Kidney epithelial cell (primary cell): ENCODE data around the gene RPS6KA5. TPM values are rescaled to one million over a fixed set of nuclear protein-coding genes. Genes with fewer than 3 reads are reported as not detected.

Experiments used
- DNase-seq: peaks from one replicate; pipeline ENCODE4 v3.0.0-alpha.2; 2010; ENCODE audit warnings: low read depth
- H3K27me3 ChIP-seq: 2 replicates; pipeline ENCODE4 v1.6.0; 2011; ENCODE audit warnings: low read length; ENCODE audit not compliant: control insufficient read depth, insufficient read depth
- H3K36me3 ChIP-seq: 2 replicates; pipeline ENCODE4 v1.5.1; 2011; ENCODE audit warnings: low read length; ENCODE audit not compliant: control insufficient read depth, insufficient read depth
- H3K4me3 ChIP-seq: 2 replicates; pipeline ENCODE4 v1.5.1; 2011; ENCODE audit warnings: low read depth, mild to moderate bottlenecking, control low read depth, low read length
- CTCF ChIP-seq: IDR thresholded peaks from 2 replicates; pipeline ENCODE4 v1.5.1; 2011; ENCODE audit warnings: mild to moderate bottlenecking, moderate library complexity, low read length, control low read depth, inconsistent platforms; ENCODE audit not compliant: insufficient read depth, poor library complexity, severe bottlenecking
- total RNA-seq: library from RNA; depleted of rRNA; stranded (reverse); fragments of >200 nt; gene quantifications from 2 replicates; pipeline ENCODE4 v1.2.3, GENCODE V29; 2015

Gene RPS6KA5
- total RNA-seq, 1 donor from 2014 or later, result 3.7 TPM

GRCh38 chr14:90808759-90809529, 251.5 kb downstream of the RPS6KA5 start:
- Histone ChIP-seq H3K4me3 (no peak overlapping the region), H3K36me3 (no peaks in the 10 kb centered on the region), H3K27me3 (no peaks in the 10 kb centered on the region)
- peak; percentile 18 for DNase-seq
- no peak for TF ChIP-seq CTCF

- DNase-seq, result no peak
- no peaks in the 10 kb centered on the region for H3K36me3 ChIP-seq
- TF ChIP-seq CTCF, result no peak
- H3K27me3 ChIP-seq, result no peaks in the 10 kb centered on the region
- no peak overlapping the region for H3K4me3 ChIP-seq
Observed at GRCh38 chr14:90807060-90807459, 253.4 kb downstream of the RPS6KA5 start.

GRCh38 chr14:90805662-90806540, 254.5 kb downstream of the RPS6KA5 start:
- Histone ChIP-seq H3K27me3 (no peaks in the 10 kb centered on the region), H3K4me3 (no peak overlapping the region), H3K36me3 (no peaks in the 10 kb centered on the region)
- no peak for TF ChIP-seq CTCF
- DNase-seq, result no peak

- H3K27me3 ChIP-seq, result no peaks in the 10 kb centered on the region
- no peak overlapping the region for H3K4me3 ChIP-seq
- H3K36me3 ChIP-seq, result no peaks in the 10 kb centered on the region
- no peak for DNase-seq
- no peak for TF ChIP-seq CTCF
Observed at GRCh38 chr14:90805084-90805391, 255.4 kb downstream of the RPS6KA5 start.

GRCh38 chr14:90804292-90805083, 256.0 kb downstream of the RPS6KA5 start:
- Histone ChIP-seq H3K27me3 (no peaks in the 10 kb centered on the region), H3K36me3 (no peaks in the 10 kb centered on the region), H3K4me3 (no peak overlapping the region)
- no peak for TF ChIP-seq CTCF
- no peak for DNase-seq
